Keratinocyte (primary cell): ENCODE results near the gene NACAD. TPM values are rescaled to one million over a fixed set of nuclear protein-coding genes. Genes with fewer than 3 reads are reported as not detected.

Experiments
- DNase-seq: peaks from one replicate; pipeline ENCODE4 v3.0.0-alpha.2; 2011; ENCODE audit warnings: low read depth, missing footprints, low spot score
- FAIRE-seq: peaks from 2 replicates; lab custom pipeline; 2011; peaks lifted over from hg19 to GRCh38; lab: Jason Lieb, UNC
- H2AFZ ChIP-seq: 2 replicates; pipeline ENCODE4 v1.6.0; 2012; ENCODE audit warnings: low read length, control low read depth, inconsistent platforms; ENCODE audit not compliant: control insufficient read depth
- H3K27ac ChIP-seq: 2 replicates; pipeline ENCODE4 v1.5.1; 2011; ENCODE audit warnings: low read length; ENCODE audit not compliant: control insufficient read depth, insufficient read depth
- H3K27me3 ChIP-seq: 3 replicates; pipeline ENCODE4 v1.6.0; 2011; ENCODE audit warnings: low read length; ENCODE audit not compliant: control insufficient read depth, insufficient read depth; ENCODE audit errors: extremely low read depth
- H3K36me3 ChIP-seq, 2 experiments: 2 replicates in 1 of 2; 3 replicates in 1 of 2; pipeline ENCODE4 v1.5.1; 2011; ENCODE audit warnings: low read length in 2 of 2, mild to moderate bottlenecking in 1 of 2; ENCODE audit not compliant: control insufficient read depth in 2 of 2, insufficient read depth in 2 of 2; ENCODE audit errors: extremely low read depth in 1 of 2
- H3K4me1 ChIP-seq: 3 replicates; pipeline ENCODE4 v1.5.1; 2011; ENCODE audit warnings: low read length; ENCODE audit not compliant: control insufficient read depth, insufficient read depth; ENCODE audit errors: extremely low read depth
- H3K4me2 ChIP-seq: 3 replicates; pipeline ENCODE4 v1.6.0; 2011; ENCODE audit warnings: low read depth, low read length; ENCODE audit not compliant: control insufficient read depth, insufficient read depth; ENCODE audit errors: extremely low read depth
- H3K4me3 ChIP-seq, 3 experiments: fragments of 200-600 bp in 1 of 3; sonication (generic) in 1 of 3; 2 replicates in 2 of 3; 3 replicates in 1 of 3; pipeline ENCODE4 v1.5.1; 2011 to 2016; ENCODE audit warnings: low read length in 3 of 3, mild to moderate bottlenecking in 3 of 3, control low read depth in 2 of 3, inconsistent platforms in 1 of 3, low read depth in 1 of 3, mixed read lengths in 1 of 3, mixed run types in 1 of 3, moderate library complexity in 1 of 3; ENCODE audit not compliant: control insufficient read depth in 2 of 3, insufficient read depth in 2 of 3; ENCODE audit errors: extremely low read depth in 1 of 3
- H3K79me2 ChIP-seq: 2 replicates; pipeline ENCODE4 v1.6.0; 2012; ENCODE audit warnings: low read length; ENCODE audit not compliant: control insufficient read depth, insufficient read depth
- H3K9ac ChIP-seq: 3 replicates; pipeline ENCODE4 v1.6.0; 2011; ENCODE audit warnings: low read length; ENCODE audit not compliant: control insufficient read depth, insufficient read depth; ENCODE audit errors: extremely low read depth
- H3K9me1 ChIP-seq: 3 replicates; pipeline ENCODE4 v1.6.0; 2011; ENCODE audit warnings: low read length; ENCODE audit not compliant: control insufficient read depth, insufficient read depth; ENCODE audit errors: extremely low read depth
- H3K9me3 ChIP-seq: 2 replicates; pipeline ENCODE4 v1.5.1; 2012; ENCODE audit warnings: low read depth, low read length; ENCODE audit not compliant: control insufficient read depth
- H4K20me1 ChIP-seq: 3 replicates; pipeline ENCODE4 v1.6.0; 2011; ENCODE audit warnings: low read length; ENCODE audit not compliant: control insufficient read depth, insufficient read depth; ENCODE audit errors: extremely low read depth
- EZH2 ChIP-seq: IDR thresholded peaks from one replicate; pipeline ENCODE4 v1.6.1; 2012; ENCODE audit warnings: inconsistent platforms, mild to moderate bottlenecking, low read length, moderate library complexity
- dilution Hi-C: fragments of 300-500 bp; cut with MboI; formaldehyde crosslinking; loops from one replicate; pipeline ENCODE4 v1.7.0; 2020; ENCODE audit warnings: low sequenced_read_pairs; ENCODE audit not compliant: extremely low pct_ligation_motif_present
- polyA plus RNA-seq, 5 experiments: library from polyadenylated mRNA; depleted of rRNA in 3 of 5; stranded (reverse) in 3 of 5; stranded (forward) in 1 of 5; unstranded in 1 of 5; fragments of >200 nt; gene quantifications; 1 replicate in 1 of 5; 2 replicates in 3 of 5; 3 replicates in 1 of 5; pipeline versions ENCODE4 v1.2.1 to v1.2.3, GENCODE V29; 2011 to 2012; ENCODE audit warnings: missing spikeins in 2 of 5, low read depth in 1 of 5, low replicate concordance in 1 of 5
- TF ChIP-seq, protein P1 (sequence below), 3 experiments: IDR thresholded peaks in 1 of 3; conservative IDR thresholded peaks in 1 of 3; optimal IDR thresholded peaks in 1 of 3; 2 replicates in 2 of 3; 3 replicates in 1 of 3; pipeline versions ENCODE3 to v1.5.1; 2011; ENCODE audit warnings: low read length in 3 of 3, mild to moderate bottlenecking in 3 of 3, moderate library complexity in 2 of 3, control low read depth in 1 of 3, inconsistent platforms in 1 of 3; ENCODE audit not compliant: insufficient read depth in 2 of 3; ENCODE audit errors: extremely low read depth in 1 of 3

Gene NACAD
- polyA plus RNA-seq, 1 donor (not counting 4 experiments of a cell fraction or from before 2014, with no cell fraction given), result 0.14 TPM

DNA sequence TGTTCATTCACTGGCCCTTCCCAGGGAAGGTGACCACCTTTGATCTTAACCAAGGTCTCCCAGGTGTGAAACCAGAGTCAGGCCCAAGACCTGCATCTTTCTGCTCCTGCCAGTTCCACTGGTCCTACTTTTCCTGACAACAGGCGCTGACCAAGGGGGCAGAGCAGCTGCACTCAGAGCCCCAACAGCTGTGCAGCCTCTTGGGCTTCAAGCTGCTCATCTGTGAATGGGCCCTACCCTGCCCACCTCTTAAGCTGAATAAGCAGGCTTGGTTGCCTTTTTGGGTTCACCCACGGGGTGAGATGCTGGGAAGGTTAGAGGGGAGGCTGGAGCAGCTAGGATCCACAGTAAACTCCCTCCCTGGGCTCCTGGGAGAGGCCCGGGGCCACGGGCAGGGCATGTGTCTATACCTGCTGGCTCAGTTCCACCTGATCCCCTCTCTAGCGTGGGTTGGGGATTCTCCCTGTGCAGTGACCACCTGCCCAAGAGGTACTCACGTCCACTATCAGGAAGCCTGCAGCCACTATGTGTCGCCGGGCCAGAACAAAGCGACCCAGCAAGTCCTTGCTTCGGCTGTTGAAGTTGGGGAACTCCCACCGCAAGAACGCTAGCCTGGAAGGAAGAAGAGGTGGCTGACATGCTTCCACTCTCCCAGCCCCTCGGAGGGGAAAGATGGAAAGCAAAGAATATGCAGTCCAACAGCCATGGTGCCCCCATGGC is 12.2 kb upstream of the NACAD start:
- Histone ChIP-seq H4K20me1 (peaks cover 3% of the 10 kb centered on the region), H3K9me3 (no peaks in the 10 kb centered on the region)

DNA sequence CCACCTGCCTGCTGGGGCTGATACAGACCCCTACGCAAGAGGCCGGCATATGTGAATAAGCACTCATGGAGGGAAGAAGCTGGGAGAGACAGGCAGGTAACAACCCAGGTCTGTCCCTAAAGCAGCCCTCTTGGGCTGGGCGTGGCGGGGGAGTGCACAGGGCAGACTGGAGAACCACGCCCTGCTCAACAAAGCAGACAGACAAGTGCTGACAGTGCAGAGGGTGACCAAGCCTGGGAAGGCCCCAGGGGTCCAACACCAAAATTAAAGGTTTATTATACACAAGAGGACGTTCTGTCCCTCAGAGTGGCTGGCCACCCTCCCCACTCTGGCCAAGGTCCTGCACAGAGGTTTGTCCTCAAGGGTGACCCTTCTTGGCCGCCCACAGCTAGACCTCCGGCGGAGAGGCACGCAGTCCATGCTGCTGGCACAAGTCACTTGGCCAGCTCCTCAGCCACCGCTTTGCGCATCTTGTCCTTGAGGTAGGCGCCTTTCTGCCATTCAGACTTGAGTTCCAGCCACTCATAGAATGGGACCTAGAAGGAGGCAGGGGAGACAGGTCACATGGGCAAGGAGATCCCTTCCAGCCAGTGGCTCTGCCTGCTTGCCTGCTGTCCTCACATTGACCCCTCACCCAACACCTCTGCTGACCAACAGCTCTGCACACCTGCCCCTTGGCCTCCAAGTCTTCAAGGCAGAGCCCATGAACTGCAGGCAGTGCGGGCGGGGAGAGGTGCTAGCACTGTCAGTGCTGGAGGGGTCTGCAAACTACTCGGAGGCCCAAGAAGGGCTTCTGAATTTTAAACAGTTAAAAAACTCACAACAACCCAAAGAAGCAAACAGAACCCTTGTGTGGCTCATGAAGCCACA is 11.4 kb upstream of the NACAD start:
- no peak overlapping the region for H3K27ac ChIP-seq
- TF ChIP-seq EZH2, result no peak
- TF ChIP-seq, protein P1, sequence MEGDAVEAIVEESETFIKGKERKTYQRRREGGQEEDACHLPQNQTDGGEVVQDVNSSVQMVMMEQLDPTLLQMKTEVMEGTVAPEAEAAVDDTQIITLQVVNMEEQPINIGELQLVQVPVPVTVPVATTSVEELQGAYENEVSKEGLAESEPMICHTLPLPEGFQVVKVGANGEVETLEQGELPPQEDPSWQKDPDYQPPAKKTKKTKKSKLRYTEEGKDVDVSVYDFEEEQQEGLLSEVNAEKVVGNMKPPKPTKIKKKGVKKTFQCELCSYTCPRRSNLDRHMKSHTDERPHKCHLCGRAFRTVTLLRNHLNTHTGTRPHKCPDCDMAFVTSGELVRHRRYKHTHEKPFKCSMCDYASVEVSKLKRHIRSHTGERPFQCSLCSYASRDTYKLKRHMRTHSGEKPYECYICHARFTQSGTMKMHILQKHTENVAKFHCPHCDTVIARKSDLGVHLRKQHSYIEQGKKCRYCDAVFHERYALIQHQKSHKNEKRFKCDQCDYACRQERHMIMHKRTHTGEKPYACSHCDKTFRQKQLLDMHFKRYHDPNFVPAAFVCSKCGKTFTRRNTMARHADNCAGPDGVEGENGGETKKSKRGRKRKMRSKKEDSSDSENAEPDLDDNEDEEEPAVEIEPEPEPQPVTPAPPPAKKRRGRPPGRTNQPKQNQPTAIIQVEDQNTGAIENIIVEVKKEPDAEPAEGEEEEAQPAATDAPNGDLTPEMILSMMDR (optimal IDR thresholded peaks at IDR 0.05 in 1 of 3, IDR thresholded peaks at IDR 0.05 in 1 of 3, conservative IDR thresholded peaks at IDR 0.05 in 1 of 3; ENCODE audit: extremely low read depth in 1 of 3, insufficient read depth in 2 of 3, low read length in 3 of 3), result no peak
- no peak overlapping the region for H3K4me3 ChIP-seq
- dilution Hi-C loops, result no loop called here
- peaks cover 2% of the 10 kb centered on the region for H3K9me1 ChIP-seq
- no peak overlapping the region for H2AFZ ChIP-seq
- H3K79me2 ChIP-seq, result peaks cover 21% of the 10 kb centered on the region
- H3K4me1 ChIP-seq, result peaks cover 8% of the 10 kb centered on the region
- no peaks in the 10 kb centered on the region for H3K9me3 ChIP-seq
- DNase-seq, result no peak
- no peak overlapping the region for H3K4me2 ChIP-seq
- no peaks in the 10 kb centered on the region for H3K27me3 ChIP-seq
- H3K36me3 ChIP-seq, result peaks cover 56 to 58% of the 10 kb centered on the region in 2 experiments
- H4K20me1 ChIP-seq, result peaks cover 3% of the 10 kb centered on the region
- no peak for FAIRE-seq
- no peak overlapping the region for H3K9ac ChIP-seq

More for the DNA sequence above, 12.2 kb upstream of the NACAD start:
- Histone ChIP-seq H3K9me1 (peaks cover 2% of the 10 kb centered on the region), H3K4me3 (no peak overlapping the region), H2AFZ (no peak overlapping the region), H3K4me1 (peaks cover 8% of the 10 kb centered on the region), H3K9ac (no peak overlapping the region), H3K27ac (no peak overlapping the region), H3K36me3 (peaks cover 62 to 66% of the 10 kb centered on the region in 2 experiments), H3K4me2 (no peak overlapping the region), H3K27me3 (no peaks in the 10 kb centered on the region), H3K79me2 (peaks cover 29% of the 10 kb centered on the region)
- FAIRE-seq (no peak), DNase-seq (no peak)
- dilution Hi-C loops, result no loop called here
- no peak for TF ChIP-seq EZH2
- TF ChIP-seq, protein P1 (optimal IDR thresholded peaks at IDR 0.05 in 1 of 3, IDR thresholded peaks at IDR 0.05 in 1 of 3, conservative IDR thresholded peaks at IDR 0.05 in 1 of 3; ENCODE audit: extremely low read depth in 1 of 3, insufficient read depth in 2 of 3, low read length in 3 of 3), result no peak
